Stimulated activated CD8-positive, alpha-beta memory T cell treated with anti-CD3 and anti-CD28 coated beads, Interleukin-4, amount 100 ng/mL, for 4 hours (primary cell): Measurements from ENCODE around the gene ULBP3.
"Not testable (repeated sequence)": the region's sequence is repeated elsewhere in the genome, so short reads cannot be mapped to it uniquely, and the experiment has no call there.

Source experiments
- DNase-seq, 2 donors: peaks; one replicate each; pipeline ENCODE4 v3.0.0-alpha.2; 2020; ENCODE audit warnings: low read depth in 2 of 2, low spot score in 1 of 2

Gene ULBP3

DNA sequence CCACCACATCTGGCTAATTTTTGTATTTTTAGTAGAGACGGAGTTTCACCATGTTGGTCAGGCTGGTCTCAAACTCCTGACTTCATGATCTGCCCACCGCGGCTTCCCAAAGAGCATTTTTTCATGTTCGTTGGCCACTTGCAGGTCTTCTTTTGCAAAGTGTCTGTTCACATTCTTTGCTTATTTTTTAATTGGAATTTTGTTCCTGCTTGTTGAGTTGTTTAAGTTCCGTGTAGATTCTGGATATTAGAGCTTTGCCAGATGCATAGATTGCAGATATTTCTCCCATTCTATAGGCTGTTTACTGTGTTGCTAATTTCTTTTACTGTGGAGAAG, 51.8 kb downstream of the ULBP3 start:
- not testable (repeated sequence) for DNase-seq

DNA sequence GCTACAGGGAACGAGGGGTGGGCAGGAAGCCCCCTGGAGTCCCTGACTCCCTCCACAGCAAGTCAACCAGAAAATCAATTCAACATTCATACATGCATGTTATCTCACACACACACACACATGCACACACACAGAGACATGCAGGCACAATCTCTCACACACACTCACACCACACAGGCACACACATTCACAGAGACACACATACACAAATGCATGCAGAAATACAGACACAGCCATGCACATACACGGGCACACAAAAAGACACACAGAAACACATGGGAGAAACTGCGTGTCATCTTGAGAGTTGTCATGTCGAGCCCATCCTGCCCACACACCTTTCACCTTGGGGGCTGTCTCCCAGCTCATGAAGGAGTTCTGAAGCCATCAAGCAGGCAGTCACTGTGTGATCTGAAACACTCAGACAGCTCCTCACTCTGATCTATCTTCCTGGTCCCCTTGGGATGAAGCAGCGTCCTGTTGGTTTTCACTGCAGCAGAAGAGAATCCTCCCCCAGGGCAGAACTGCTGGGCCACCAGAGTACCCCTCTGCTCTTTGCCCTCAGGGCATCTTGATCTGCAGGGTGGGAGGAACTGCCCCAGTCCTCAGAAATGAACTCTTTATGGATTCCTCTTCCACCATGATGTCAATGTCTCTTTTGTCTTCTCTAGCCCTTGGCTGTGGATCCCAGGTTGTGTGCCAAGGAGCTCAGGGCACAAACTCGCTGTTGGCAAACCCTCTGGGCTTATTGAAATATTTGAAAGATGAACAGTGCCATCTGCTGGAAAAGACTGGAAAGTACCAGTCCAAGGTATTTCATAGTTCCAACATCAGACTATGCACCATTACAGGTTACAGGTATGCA, 52.4 kb downstream of the ULBP3 start:
- no peak for DNase-seq

DNA sequence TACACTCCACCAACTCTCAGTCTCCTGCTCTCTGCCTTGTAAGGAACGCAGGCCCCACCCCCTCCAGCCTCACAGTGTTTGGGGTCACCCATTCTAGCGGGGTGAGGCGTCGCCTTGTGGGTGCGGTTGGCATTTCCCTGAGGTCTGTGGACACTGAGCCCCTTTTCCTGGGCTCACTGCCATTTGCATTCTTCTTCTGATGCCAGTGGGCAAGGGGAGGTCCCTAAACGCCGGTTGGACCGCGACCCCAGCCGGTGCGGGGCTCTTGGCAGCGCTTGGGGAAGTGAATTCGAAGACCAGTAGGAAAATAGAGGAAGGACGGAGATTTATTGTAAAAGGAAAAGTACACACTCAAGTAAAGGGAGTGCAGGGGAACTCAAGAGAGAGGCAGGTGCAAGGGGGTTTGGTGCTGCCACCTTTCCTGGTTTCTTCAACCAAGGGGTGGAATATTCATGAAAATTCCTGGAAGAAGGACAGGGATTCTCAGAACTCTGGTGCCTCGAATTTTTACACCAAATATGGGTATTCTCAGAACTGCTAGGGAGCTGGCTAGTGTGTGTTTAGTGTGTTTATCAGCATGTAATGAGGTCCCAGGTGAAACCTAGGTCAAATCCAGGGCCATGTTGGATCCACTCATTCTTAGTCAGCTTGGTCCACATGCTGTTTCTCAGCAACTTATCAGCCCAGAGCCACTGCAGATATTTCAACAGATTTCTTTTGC, 53.5 kb downstream of the ULBP3 start:
- DNase-seq, result not testable (repeated sequence)

DNA sequence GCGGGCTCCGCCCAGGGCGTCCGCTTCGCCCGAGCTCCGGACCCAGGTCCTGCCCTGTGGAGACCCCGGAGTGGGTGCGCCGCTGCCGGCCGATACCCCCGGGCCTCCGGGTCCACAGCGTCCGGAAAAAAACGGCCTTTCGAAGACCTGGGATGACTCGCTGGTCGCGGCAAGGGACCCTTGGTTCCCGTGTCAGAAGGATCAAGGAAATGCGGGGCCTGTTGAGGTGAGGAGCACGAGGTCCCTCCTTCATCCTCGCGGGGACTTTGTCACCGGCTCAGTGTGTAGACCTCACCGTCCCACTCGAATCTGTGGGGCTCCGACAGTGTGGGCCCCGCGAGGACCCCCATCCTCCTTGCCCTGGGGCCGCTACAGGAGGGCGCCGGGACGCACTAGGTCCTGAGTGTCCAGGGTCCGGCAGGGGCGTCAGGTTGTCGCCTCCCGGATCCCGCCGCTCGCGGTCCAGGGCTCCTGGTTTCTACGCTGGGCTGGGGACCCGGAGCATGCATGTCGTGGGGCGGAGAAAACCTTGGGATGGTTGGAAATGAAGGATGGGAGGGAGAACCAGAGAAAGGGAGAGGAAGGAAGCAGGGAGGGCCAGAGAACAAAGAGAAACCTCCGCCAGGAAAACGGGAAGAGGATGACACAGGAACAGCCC, 54.2 kb downstream of the ULBP3 start:
- DNase-seq, result not testable (repeated sequence)

DNA sequence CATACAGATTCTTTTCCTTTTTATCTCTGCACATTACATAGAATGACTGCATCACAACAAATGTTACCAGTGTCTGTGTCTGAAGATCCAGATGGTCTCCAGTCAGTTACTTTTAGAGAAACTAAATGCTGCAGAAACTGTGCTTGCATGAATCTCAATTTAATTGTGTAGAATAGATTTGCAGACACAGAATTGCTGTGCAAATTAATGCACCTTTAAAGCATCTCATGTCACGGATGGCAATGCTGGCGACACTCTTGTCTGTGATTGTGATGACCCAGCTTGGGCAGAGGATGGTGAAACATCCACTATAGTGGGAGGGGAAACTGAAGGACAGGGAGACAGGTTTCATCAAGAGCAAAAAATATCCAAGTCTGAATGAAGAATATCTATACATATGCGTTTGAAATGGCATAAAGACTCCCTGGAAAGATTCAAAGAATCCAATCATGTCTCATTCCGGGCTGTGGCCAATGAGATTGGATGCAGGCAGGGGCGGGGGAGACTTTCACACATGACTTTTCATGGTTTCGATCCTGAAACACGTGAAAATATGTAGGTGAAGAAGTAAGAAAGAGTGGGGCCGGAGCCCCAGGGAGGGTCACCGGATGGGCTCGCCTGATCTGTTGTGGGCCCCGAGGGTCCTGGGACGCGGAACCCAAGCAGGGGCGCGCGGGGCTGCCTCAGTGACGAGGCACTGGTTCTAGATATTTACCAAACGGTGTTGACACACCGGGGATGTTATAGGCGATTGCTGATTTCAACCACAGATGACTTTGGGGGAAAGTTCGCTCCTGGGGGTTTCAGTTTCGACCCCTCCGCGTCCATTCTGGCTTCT, 54.9 kb downstream of the ULBP3 start:
- not testable (repeated sequence) for DNase-seq

DNA sequence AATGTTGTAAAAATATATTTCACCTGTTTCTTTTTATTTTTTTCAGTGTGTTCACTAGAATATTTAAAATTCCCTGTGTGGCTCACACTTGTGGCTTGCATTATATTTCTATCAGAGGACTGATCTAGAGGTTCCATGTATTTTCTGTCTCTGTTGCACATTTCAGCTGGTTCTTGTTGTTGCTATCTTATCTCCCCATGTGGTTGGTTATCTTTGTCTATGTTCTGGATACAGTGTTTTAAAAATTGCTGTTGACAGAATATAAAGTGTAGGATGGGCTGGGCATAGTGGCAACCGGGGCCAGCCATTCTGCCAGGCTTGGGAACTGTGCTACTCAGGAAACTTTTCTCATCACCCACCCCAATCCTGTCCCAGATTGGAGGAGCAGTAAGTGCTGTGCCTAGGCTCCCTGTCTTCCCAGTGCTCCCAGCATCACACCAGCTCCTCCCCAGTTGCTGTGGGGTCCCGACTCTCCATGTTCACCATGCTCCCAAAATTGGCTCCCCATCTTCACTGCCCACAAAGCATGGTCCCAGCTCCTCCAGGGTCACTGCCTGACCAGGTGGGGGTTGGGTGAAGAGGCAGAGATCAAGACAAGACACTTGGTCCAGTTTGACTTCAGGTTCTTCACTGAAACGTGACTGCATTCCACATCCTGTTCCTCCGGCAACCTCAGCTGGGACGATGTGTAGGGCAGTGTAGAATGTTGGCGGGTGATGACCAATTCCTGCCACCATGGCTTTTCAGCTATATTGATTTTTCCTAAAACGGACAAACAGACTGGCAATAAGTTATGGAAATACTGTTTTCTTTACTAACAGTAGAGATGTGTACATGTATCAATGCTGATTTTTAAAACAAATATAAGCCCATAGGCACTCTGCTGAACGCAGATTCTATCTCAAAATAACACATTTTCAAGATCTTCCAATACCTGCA, 55.8 kb downstream of the ULBP3 start:
- not testable (repeated sequence) for DNase-seq
